Kidney (tissue), 14 donors: ENCODE results near the gene COX7A2L. TPM values are rescaled to one million over a fixed set of nuclear protein-coding genes. Genes with fewer than 3 reads are reported as not detected.

Experiments
- DNase-seq, 5 donors: peaks; one replicate each; pipeline ENCODE4 v3.0.0-alpha.2; 2013 to 2020
- FAIRE-seq: peaks from 2 replicates; lab custom pipeline; 2012; peaks lifted over from hg19 to GRCh38; lab: Jason Lieb, UNC
- H3K27ac ChIP-seq, 2 donors: one replicate each; pipeline ENCODE4 v1.7.0; 2013; ENCODE audit warnings: low read depth in 2 of 2, low read length in 2 of 2, inconsistent platforms in 1 of 2
- H3K27me3 ChIP-seq: one replicate; pipeline ENCODE4 v1.7.1; 2013; ENCODE audit warnings: low read length, inconsistent platforms; ENCODE audit not compliant: control insufficient read depth, insufficient read depth
- H3K36me3 ChIP-seq, 3 donors: one replicate each; pipeline versions ENCODE4 v1.7.0 to v1.7.1; 2013; ENCODE audit warnings: low read length in 3 of 3, control low read depth in 1 of 3, inconsistent platforms in 1 of 3; ENCODE audit not compliant: insufficient read depth in 3 of 3, control insufficient read depth in 2 of 3
- H3K4me1 ChIP-seq, 3 donors: one replicate each; pipeline versions ENCODE4 v1.7.0 to v1.7.1; 2013; ENCODE audit warnings: low read length in 3 of 3, inconsistent platforms in 1 of 3, low read depth in 1 of 3; ENCODE audit not compliant: control insufficient read depth in 2 of 3, insufficient read depth in 2 of 3
- H3K4me3 ChIP-seq, 3 donors: one replicate each; pipeline versions ENCODE4 v1.7.0 to v1.8.1; 2013; ENCODE audit warnings: low read length in 3 of 3, control low read depth in 1 of 3, inconsistent platforms in 1 of 3
- H3K9ac ChIP-seq, 3 donors: one replicate each; pipeline versions ENCODE4 v1.7.0 to v1.7.1; 2013; ENCODE audit warnings: low read length in 3 of 3, control low read depth in 1 of 3, inconsistent platforms in 1 of 3
- H3K9me3 ChIP-seq, 3 donors: one replicate each; pipeline versions ENCODE4 v1.7.0 to v1.7.1; 2013; ENCODE audit warnings: low read length in 3 of 3, control low read depth in 1 of 3, inconsistent platforms in 1 of 3; ENCODE audit not compliant: control insufficient read depth in 2 of 3, insufficient read depth in 1 of 3
- intact Hi-C: fragments of 100-400 bp; cut with DNase I; formaldehyde crosslinking; loops from one replicate; pipeline ENCODE4 v1.11.1; 2022
- polyA plus RNA-seq: library from polyadenylated mRNA; stranded (reverse); fragments of 350-450 nt; fragmentation: Illumina TruSeq; extraction: RNeasy Lipid Tissue Mini Kit (QIAGEN cat#74804); gene quantifications from one replicate; pipeline ENCODE4 v1.2.3, GENCODE V29; 2014; ENCODE audit warnings: low read depth, low replicate concordance; ENCODE audit not compliant: insufficient read depth
- total RNA-seq: library from RNA; stranded (reverse); fragmentation: NEBNext Ultra II Directional; extraction: Animal tissue kit (Norgen Biotek cat#: 25700); gene quantifications from one replicate; pipeline ENCODE4 v1.2.1, GENCODE V29; 2021
- TF ChIP-seq, protein P1 (sequence below): IDR thresholded peaks from 3 replicates; pipeline ENCODE4 v1.5.1; 2012; ENCODE audit warnings: mild to moderate bottlenecking, moderate library complexity, borderline replicate concordance; ENCODE audit not compliant: insufficient read depth; ENCODE audit errors: extremely low read depth
- donor health status: control.
- donor health status: control.
- donor health status: control.
- donor health status: control.
- donor health status: control.
- donor health status: DM: yes; HTN: yes; CAD: no.
- donor health status: Normal renal cell carcinoma (clear cell type).

The COX7A2L gene
- total and polyA plus RNA-seq, 2 donors from 2014 or later: 90.2 to 321 TPM

DNA sequence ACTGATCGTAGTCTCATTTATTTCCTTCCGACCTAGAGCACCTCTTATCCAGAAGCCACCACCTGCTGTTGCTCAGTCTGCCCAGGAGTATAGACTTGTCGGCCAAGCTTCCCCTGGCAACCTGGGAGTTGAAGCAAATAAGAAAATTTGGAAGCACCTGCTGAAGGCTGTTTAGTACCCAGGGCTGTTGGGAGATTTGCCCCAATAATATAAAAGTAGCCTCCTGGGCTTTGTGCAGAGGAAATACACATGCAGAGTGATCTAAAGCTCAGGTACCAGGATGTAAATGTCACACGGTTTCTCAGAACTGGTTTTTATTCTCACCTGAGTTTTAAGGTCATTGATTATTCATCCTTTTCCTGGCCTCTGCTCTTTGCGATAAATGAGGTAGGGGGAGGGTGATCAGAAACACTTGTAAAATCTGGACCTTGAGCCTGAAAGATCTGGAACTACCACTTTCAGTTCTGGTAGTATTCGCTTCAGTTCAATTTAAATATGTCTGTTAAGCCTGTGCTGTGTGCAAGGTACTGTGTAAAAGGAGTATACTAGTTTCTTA, 789 bp upstream of the COX7A2L start:
- peak overlapping the region; percentile 62 to 75 for H3K27ac ChIP-seq
- TF ChIP-seq, protein P1, sequence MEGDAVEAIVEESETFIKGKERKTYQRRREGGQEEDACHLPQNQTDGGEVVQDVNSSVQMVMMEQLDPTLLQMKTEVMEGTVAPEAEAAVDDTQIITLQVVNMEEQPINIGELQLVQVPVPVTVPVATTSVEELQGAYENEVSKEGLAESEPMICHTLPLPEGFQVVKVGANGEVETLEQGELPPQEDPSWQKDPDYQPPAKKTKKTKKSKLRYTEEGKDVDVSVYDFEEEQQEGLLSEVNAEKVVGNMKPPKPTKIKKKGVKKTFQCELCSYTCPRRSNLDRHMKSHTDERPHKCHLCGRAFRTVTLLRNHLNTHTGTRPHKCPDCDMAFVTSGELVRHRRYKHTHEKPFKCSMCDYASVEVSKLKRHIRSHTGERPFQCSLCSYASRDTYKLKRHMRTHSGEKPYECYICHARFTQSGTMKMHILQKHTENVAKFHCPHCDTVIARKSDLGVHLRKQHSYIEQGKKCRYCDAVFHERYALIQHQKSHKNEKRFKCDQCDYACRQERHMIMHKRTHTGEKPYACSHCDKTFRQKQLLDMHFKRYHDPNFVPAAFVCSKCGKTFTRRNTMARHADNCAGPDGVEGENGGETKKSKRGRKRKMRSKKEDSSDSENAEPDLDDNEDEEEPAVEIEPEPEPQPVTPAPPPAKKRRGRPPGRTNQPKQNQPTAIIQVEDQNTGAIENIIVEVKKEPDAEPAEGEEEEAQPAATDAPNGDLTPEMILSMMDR: no peak
- intact Hi-C loops: no loop called here
- DNase-seq (no peak), FAIRE-seq (no peak)
- no peaks in the 10 kb centered on the region for H3K9me3 ChIP-seq
- H3K36me3 ChIP-seq: no peaks in the 10 kb centered on the region
- peak overlapping the region in 2 of 3 donors; percentile 50 to 87 for H3K9ac ChIP-seq
- peaks cover 6 to 8% (median 7%) of the 10 kb centered on the region in 3 donors for H3K4me1 ChIP-seq
- H3K4me3 ChIP-seq: peak overlapping the region; percentile 45 to 71 (median 59)
- H3K27me3 ChIP-seq: no peaks in the 10 kb centered on the region

DNA sequence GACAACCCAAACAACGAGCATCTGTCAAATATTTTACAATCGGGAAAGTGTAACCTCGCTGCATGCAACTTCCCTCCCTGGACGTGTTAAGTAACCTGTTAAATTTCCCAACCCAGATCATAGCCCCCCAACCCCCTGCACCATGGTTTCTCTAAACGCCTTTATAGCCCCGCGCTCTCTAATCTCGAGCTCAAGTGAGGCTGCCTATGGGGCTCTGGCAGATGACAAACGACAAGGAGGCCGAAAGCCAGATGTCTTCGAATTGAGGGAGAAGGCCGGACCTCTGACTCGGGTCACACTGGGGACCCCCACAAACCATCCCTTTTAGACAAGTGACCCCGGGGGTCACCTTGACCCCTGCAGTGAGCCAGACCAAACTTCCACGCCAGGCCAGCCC, 526 bp downstream of the COX7A2L start:
- H3K4me3 ChIP-seq: peak overlapping the region; percentile 92 to 95 (median 92)
- H3K27ac ChIP-seq: peak overlapping the region; percentile 98
- peak overlapping the region; percentile 90 to 97 (median 94) for H3K9ac ChIP-seq
- no peaks in the 10 kb centered on the region for H3K27me3 ChIP-seq
- FAIRE-seq (no peak), DNase-seq (peak in 1 of 5 donors; percentile 49)
- H3K4me1 ChIP-seq: peaks cover 6 to 8% (median 7%) of the 10 kb centered on the region in 3 donors
- no peaks in the 10 kb centered on the region for H3K36me3 ChIP-seq
- no peaks in the 10 kb centered on the region for H3K9me3 ChIP-seq
- intact Hi-C loops: no loop called here
- TF ChIP-seq, protein P1: no peak

DNA sequence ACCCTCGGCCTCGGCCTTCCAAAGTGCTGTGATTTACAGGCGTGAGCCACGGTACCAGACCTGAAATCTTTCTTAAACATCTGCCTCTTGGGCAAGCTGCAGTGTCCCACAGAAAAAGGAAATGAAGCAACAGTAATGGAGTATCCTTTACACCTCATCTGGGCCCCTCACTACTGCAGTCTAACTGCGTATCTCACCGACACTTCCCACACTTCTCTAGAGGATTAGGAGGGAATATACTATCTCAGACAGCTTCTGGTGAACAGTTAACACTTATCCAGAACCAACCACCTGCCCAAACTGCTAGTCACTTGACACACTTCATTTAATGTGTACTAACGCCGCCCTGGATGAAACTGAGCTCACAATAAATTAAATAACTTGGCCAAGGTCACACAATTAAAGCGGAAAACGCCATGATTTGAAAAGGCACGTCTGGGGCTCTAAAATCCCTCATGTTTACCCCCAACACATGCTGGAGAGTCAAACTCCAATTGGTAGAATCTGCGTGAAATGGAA, 993 bp downstream of the COX7A2L start:
- peak overlapping the region; percentile 92 to 95 (median 92) for H3K4me3 ChIP-seq
- H3K36me3 ChIP-seq: no peaks in the 10 kb centered on the region
- H3K4me1 ChIP-seq: peaks cover 6 to 8% (median 7%) of the 10 kb centered on the region in 3 donors
- peak overlapping the region; percentile 90 to 97 (median 94) for H3K9ac ChIP-seq
- intact Hi-C loops: no loop called here
- H3K27me3 ChIP-seq: no peaks in the 10 kb centered on the region
- H3K27ac ChIP-seq: peak overlapping the region in 1 of 2 donors; percentile 98
- no peaks in the 10 kb centered on the region for H3K9me3 ChIP-seq
- DNase-seq (peak in 1 of 5 donors; percentile 51), FAIRE-seq (no peak)
- TF ChIP-seq, protein P1: no peak
